GM12878 (cell line): Measurements from ENCODE around the gene LUM. TPM values are rescaled to one million over a fixed set of nuclear protein-coding genes. Genes with fewer than 3 reads are reported as not detected.

Experiments used
- ATAC-seq: fragments of 200-7000 bp; cut with Tn5 transposase; 3 replicates; pipeline ENCODE4 v1.9.1; 2020; ENCODE audit warnings: mild to moderate bottlenecking, moderate library complexity
- BruUV-seq: library from RNA; stranded (reverse); fragments of 400-500 nt; replicated peaks from 2 replicates; lab custom pipeline; 2021; lab: Mats Ljungman, UMichigan
- CTCF ChIA-PET: fragments of 300-600 bp; sonication (Branson Sonifier 250); formaldehyde crosslinking; extraction: SDS; loops from one replicate; lab custom pipeline; 2021; ENCODE audit warnings: inconsistent platforms; lab: Yijun Ruan, JAX
- POLR2A ChIA-PET: fragments of 350-600 bp; formaldehyde crosslinking; extraction: SDS; loops from one replicate; lab custom pipeline; 2021; ENCODE audit warnings: inconsistent platforms; lab: Charles Lee
- RAD21 ChIA-PET: fragments of 300-600 bp; sonication (Branson Sonifier 250); formaldehyde crosslinking; loops from one replicate; lab custom pipeline; 2023; ENCODE audit warnings: antibody characterized with exemption; ENCODE audit not compliant: unreplicated experiment; lab: Charles Lee
- SMC1A ChIA-PET: fragments of 300-600 bp; sonication (Branson Sonifier 250); formaldehyde crosslinking; loops from one replicate; lab custom pipeline; 2023; ENCODE audit not compliant: unreplicated experiment, uncharacterized antibody; lab: Charles Lee
- DNase-seq: peaks from one replicate; pipeline ENCODE4 v3.0.0-alpha.2; 2011; ENCODE audit warnings: low read depth, low spot score
- FAIRE-seq: peaks from 3 replicates; lab custom pipeline; 2011; peaks lifted over from hg19 to GRCh38; lab: Jason Lieb, UNC
- H2AFZ ChIP-seq: 2 replicates; pipeline ENCODE4 v1.6.0; 2011; ENCODE audit warnings: low read depth, low read length, control low read depth; ENCODE audit not compliant: control insufficient read depth
- H3K27ac ChIP-seq: 2 replicates; pipeline ENCODE4 v1.5.1; 2011; ENCODE audit warnings: control low read depth; ENCODE audit not compliant: control insufficient read depth, insufficient read depth
- H3K27me3 ChIP-seq, 2 experiments: replicated peaks in 1 of 2; 2 replicates each; pipeline versions ENCODE4 v1.6.0 to v1.6.1; 2011; ENCODE audit warnings: low read length in 1 of 2; ENCODE audit not compliant: control insufficient read depth in 2 of 2, insufficient read depth in 2 of 2
- H3K36me3 ChIP-seq, 2 experiments: 2 replicates each; pipeline ENCODE4 v1.5.1; 2011; ENCODE audit warnings: low read length in 1 of 2; ENCODE audit not compliant: control insufficient read depth in 2 of 2, insufficient read depth in 2 of 2
- H3K4me1 ChIP-seq: 2 replicates; pipeline ENCODE4 v1.6.1; 2011; ENCODE audit warnings: mild to moderate bottlenecking, low read length, moderate library complexity, mixed read lengths; ENCODE audit not compliant: control insufficient read depth, insufficient read depth
- H3K4me2 ChIP-seq: 2 replicates; pipeline ENCODE4 v1.6.0; 2011; ENCODE audit warnings: control low read depth; ENCODE audit not compliant: control insufficient read depth, insufficient read depth
- H3K4me3 ChIP-seq: fragments of 200-600 bp; sonication (generic); 2 replicates; pipeline ENCODE4 v1.5.1; 2016
- H3K79me2 ChIP-seq: 2 replicates; pipeline ENCODE4 v1.6.0; 2011; ENCODE audit warnings: low read length; ENCODE audit not compliant: control insufficient read depth, insufficient read depth
- H3K9ac ChIP-seq: 2 replicates; pipeline ENCODE4 v1.8.0; 2011; ENCODE audit warnings: low read length, control low read depth, mixed read lengths; ENCODE audit not compliant: control insufficient read depth, insufficient read depth
- H3K9me3 ChIP-seq: replicated peaks from 3 replicates; pipeline ENCODE4 v1.5.1; 2011; ENCODE audit warnings: mild to moderate bottlenecking, low read length; ENCODE audit not compliant: control insufficient read depth, insufficient read depth
- H4K20me1 ChIP-seq: 2 replicates; pipeline ENCODE4 v1.6.0; 2011; ENCODE audit not compliant: control insufficient read depth, insufficient read depth
- CBX3 ChIP-seq: fragments of 200-600 bp; sonication (generic); IDR thresholded peaks from 2 replicates; pipeline ENCODE4 v1.6.1; 2016; ENCODE audit warnings: low read depth, borderline replicate concordance
- CHD4 ChIP-seq: fragments of 200-600 bp; sonication (generic); IDR thresholded peaks from 2 replicates; pipeline ENCODE4 v1.6.1; 2016; ENCODE audit warnings: mild to moderate bottlenecking
- FOXM1 ChIP-seq: IDR thresholded peaks from 2 replicates; pipeline ENCODE4 v1.6.1; 2012; ENCODE audit warnings: low read depth, mild to moderate bottlenecking, inconsistent platforms, low read length, moderate library complexity
- IKZF2 ChIP-seq, 2 experiments: fragments of 450-650 bp; IDR thresholded peaks; 2 replicates each; pipeline ENCODE4 v1.6.1; 2017; ENCODE audit warnings: mild to moderate bottlenecking in 2 of 2, moderate library complexity in 2 of 2
- IRF3 ChIP-seq: fragments of 450-650 bp; IDR thresholded peaks from 2 replicates; pipeline ENCODE4 v1.6.1; 2014; ENCODE audit warnings: mild to moderate bottlenecking
- KLF5 ChIP-seq: fragments of 450-650 bp; IDR thresholded peaks from 2 replicates; pipeline ENCODE4 v1.6.1; 2014; ENCODE audit warnings: mild to moderate bottlenecking; ENCODE audit not compliant: partially characterized antibody
- PML ChIP-seq: IDR thresholded peaks from 2 replicates; pipeline ENCODE4 v1.6.1; 2012; ENCODE audit warnings: low read length, inconsistent platforms
- POLR2A ChIP-seq: IDR thresholded peaks from 2 replicates; pipeline ENCODE4 v1.6.1; 2011; ENCODE audit warnings: low read depth, mild to moderate bottlenecking, low read length
- SMAD5 ChIP-seq: IDR thresholded peaks from 2 replicates; pipeline ENCODE4 v1.6.1; 2016; ENCODE audit warnings: antibody characterized with exemption, low read depth
- SMC3 ChIP-seq: IDR thresholded peaks from 2 replicates; pipeline ENCODE4 v1.6.1; 2011; ENCODE audit warnings: low read length, improper control_type of control experiment, borderline replicate concordance
- STAT1 ChIP-seq: fragments of 450-650 bp; conservative IDR thresholded peaks from 2 replicates; pipeline ENCODE4 v1.6.1; 2014; ENCODE audit warnings: antibody characterized with exemption, mild to moderate bottlenecking
- YY1 ChIP-seq: IDR thresholded peaks from 2 replicates; pipeline ENCODE4 v1.6.1; 2011; ENCODE audit warnings: low read depth, mild to moderate bottlenecking, low read length
- ZBED1 ChIP-seq: IDR thresholded peaks from 2 replicates; pipeline ENCODE4 v1.6.1; 2016; ENCODE audit warnings: borderline replicate concordance
- ZBTB11 ChIP-seq: fragments of 450-650 bp; formaldehyde crosslinking; IDR thresholded peaks from 2 replicates; pipeline ENCODE4 v1.5.0; 2022; ENCODE audit warnings: mild to moderate bottlenecking, missing genetic modification characterization
- ZNF274 ChIP-seq: IDR thresholded peaks from one replicate; pipeline ENCODE4 v1.8.0; 2011; ENCODE audit not compliant: insufficient read length, insufficient read depth
- WGBS: methylation state at CpG from one replicate; pipeline ENCODE4 v1.1.6; 2016; ENCODE audit warnings: low lambda C conversion rate; ENCODE audit not compliant: insufficient replicate concordance, insufficient coverage; ENCODE audit errors: missing lambda C conversion rate; 5-methylcytosine and 5-hydroxymethylcytosine counted together
- in situ Hi-C: fragments of 300-500 bp; cut with MboI; formaldehyde crosslinking; loops from 9 replicates; pipeline ENCODE4 v1.14.3; 2018; ENCODE audit warnings: mixed read lengths
- intact Hi-C: fragments of 100-400 bp; cut with micrococcal nuclease; formaldehyde crosslinking; loops from one replicate; pipeline ENCODE4 v1.14.2; 2022; ENCODE audit not compliant: unreplicated experiment
- polyA plus RNA-seq, 11 experiments: library from polyadenylated mRNA; depleted of rRNA in 4 of 11; unstranded in 6 of 11; stranded (reverse) in 5 of 11; fragments of >200 nt; fragmentation: Nextera tagmentation in 4 of 11; fragmentation: Illumina TruSeq in 1 of 11; extraction: Ambion mirVana in 4 of 11; extraction: Trizol in 1 of 11; gene quantifications; 1 replicate in 1 of 11; 2 replicates in 10 of 11; pipeline versions ENCODE4 v1.2.1 to v1.2.3, GENCODE V29; 2011 to 2016; ENCODE audit warnings: inconsistent platforms in 2 of 11, missing spikeins in 2 of 11, low read depth in 1 of 11
- total RNA-seq, 4 experiments: library from RNA; depleted of rRNA in 3 of 4; stranded (reverse); fragments of >200 nt in 3 of 4; fragmentation: Illumina TruSeq in 1 of 4; extraction: Trizol in 1 of 4; gene quantifications; 2 replicates each; pipeline versions ENCODE4 v1.2.1 to v1.2.3, GENCODE V29; 2013 to 2021
- TF ChIP-seq, protein P1 (sequence below): fragments of 450-650 bp; IDR thresholded peaks from 2 replicates; pipeline ENCODE4 v1.6.1; 2018; ENCODE audit warnings: mild to moderate bottlenecking, low read depth, moderate library complexity; ENCODE audit not compliant: partially characterized antibody

The LUM gene
- total and polyA plus RNA-seq, 10 of the 15 experiments (the other 5 are each of a cell fraction or from before 2014, with no cell fraction given), result 0.09 to 0.31 TPM; not detected in 8

DNA sequence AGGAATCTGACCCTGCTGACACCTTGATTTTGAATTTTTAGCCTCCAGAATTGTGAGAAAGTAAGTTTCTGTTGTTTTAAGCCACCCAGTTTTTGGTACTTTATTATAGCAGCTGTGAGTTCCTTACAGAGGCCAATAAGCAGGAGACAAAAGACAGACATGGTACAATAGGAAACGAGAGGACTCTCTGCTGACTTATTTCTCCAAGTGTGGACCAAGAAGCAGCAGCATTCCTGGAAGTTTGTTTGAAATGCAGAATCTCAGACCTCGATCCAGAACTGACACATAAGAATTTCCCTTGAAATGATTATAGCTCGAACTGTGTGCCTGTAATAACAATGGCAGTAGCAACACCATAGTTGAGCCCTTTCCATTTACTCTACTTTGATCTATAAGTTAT is 31.9 kb upstream of the LUM start (continued):
- no peak for TF ChIP-seq ZBTB11 (CRISPR knock-in tag)
- TF ChIP-seq CHD4, result no peak

GRCh38 chr12:91142221-91142631 is 30.9 kb upstream of the LUM start:
- no peak overlapping the region for H2AFZ ChIP-seq
- no peaks in the 10 kb centered on the region for H3K36me3 ChIP-seq
- no peaks in the 10 kb centered on the region for H3K27me3 ChIP-seq
- no peak for FAIRE-seq
- RAD21 ChIA-PET, result no interaction called here
- DNase-seq, result no peak
- CTCF ChIA-PET, result no interaction called here
- TF ChIP-seq IRF3 (no peak), FOXM1 (no peak), ZNF274 (no peak), SMC3 (no peak), KLF5 (no peak), CBX3 (no peak), POLR2A (no peak), ZBED1 (no peak), IKZF2 (IDR thresholded peaks at IDR 0.05) (no peak), SMAD5 (no peak), STAT1 (no peak), PML (no peak), YY1 (no peak)
- TF ChIP-seq, protein P1, sequence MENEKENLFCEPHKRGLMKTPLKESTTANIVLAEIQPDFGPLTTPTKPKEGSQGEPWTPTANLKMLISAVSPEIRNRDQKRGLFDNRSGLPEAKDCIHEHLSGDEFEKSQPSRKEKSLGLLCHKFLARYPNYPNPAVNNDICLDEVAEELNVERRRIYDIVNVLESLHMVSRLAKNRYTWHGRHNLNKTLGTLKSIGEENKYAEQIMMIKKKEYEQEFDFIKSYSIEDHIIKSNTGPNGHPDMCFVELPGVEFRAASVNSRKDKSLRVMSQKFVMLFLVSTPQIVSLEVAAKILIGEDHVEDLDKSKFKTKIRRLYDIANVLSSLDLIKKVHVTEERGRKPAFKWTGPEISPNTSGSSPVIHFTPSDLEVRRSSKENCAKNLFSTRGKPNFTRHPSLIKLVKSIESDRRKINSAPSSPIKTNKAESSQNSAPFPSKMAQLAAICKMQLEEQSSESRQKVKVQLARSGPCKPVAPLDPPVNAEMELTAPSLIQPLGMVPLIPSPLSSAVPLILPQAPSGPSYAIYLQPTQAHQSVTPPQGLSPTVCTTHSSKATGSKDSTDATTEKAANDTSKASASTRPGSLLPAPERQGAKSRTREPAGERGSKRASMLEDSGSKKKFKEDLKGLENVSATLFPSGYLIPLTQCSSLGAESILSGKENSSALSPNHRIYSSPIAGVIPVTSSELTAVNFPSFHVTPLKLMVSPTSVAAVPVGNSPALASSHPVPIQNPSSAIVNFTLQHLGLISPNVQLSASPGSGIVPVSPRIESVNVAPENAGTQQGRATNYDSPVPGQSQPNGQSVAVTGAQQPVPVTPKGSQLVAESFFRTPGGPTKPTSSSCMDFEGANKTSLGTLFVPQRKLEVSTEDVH, result no peak
- in situ Hi-C loops, result no loop called here
- WGBS, result 0% methylated on average over 3 of the region's 3 CpGs
- no peaks in the 10 kb centered on the region for H4K20me1 ChIP-seq
- H3K4me1 ChIP-seq, result no peaks in the 10 kb centered on the region
- no peak overlapping the region for H3K4me3 ChIP-seq
- no TSS peak for BruUV-seq
- no peak for ATAC-seq
- no peak overlapping the region for H3K9ac ChIP-seq
- no peak overlapping the region for H3K4me2 ChIP-seq
- intact Hi-C loops, result no loop called here
- POLR2A ChIA-PET, result no interaction called here
- no peak overlapping the region for H3K27ac ChIP-seq
- SMC1A ChIA-PET, result no interaction called here
- H3K79me2 ChIP-seq, result no peaks in the 10 kb centered on the region
- H3K9me3 ChIP-seq, result no peaks in the 10 kb centered on the region
